A673 (cell line): ENCODE measurements around the gene SAC3D1.

Experiments used
- CTCF ChIP-seq: fragments of 300-800, 200-600 bp; sonication (generic); conservative IDR thresholded peaks from 2 replicates; pipeline ENCODE4 v1.5.1; 2017; ENCODE audit warnings: low read depth, mild to moderate bottlenecking, antibody characterized with exemption, low read length, moderate library complexity, mixed read lengths
- EZH2 ChIP-seq: fragments of 200-600 bp; sonication (generic); IDR thresholded peaks from 2 replicates; pipeline ENCODE4 v1.6.1; 2017; ENCODE audit warnings: borderline replicate concordance, low read depth, mild to moderate bottlenecking, mixed read lengths, antibody characterized with exemption, low read length; ENCODE audit not compliant: poor library complexity, severe bottlenecking

- no peak for TF ChIP-seq CTCF
- no peak for TF ChIP-seq EZH2
Measured at GRCh38 chr11:65056999-65057398, 16.0 kb downstream of the SAC3D1 start.
